WERI-Rb-1 (cell line): ENCODE results near the gene ADAP1.

Source experiments
- DNase-seq: peaks from one replicate; pipeline ENCODE4 v3.0.0-alpha.2; 2020
- H3K27ac ChIP-seq: fragments of 250-450 bp; sonication (Bioruptor Pico); 2 replicates; pipeline ENCODE4 v1.5.1; 2020; ENCODE audit warnings: mild to moderate bottlenecking, moderate library complexity
- H3K27me3 ChIP-seq: fragments of 250-450 bp; sonication (Bioruptor Pico); 2 replicates; pipeline ENCODE4 v1.5.1; 2021; ENCODE audit warnings: mild to moderate bottlenecking, low read depth, moderate library complexity; ENCODE audit not compliant: insufficient read depth, severe bottlenecking
- H3K36me3 ChIP-seq: fragments of 250-450 bp; sonication (Bioruptor Pico); 2 replicates; pipeline ENCODE4 v1.5.1; 2020; ENCODE audit warnings: mild to moderate bottlenecking, moderate library complexity
- H3K4me3 ChIP-seq: 2 replicates; pipeline ENCODE4 v1.5.1; 2011; ENCODE audit warnings: low read depth, mild to moderate bottlenecking, control low read depth, low read length
- H3K9me3 ChIP-seq: fragments of 250-450 bp; sonication (Bioruptor Pico); 2 replicates; pipeline ENCODE4 v1.5.1; 2021; ENCODE audit warnings: mild to moderate bottlenecking, moderate library complexity; ENCODE audit not compliant: severe bottlenecking
- TF ChIP-seq, protein P1 (sequence below): IDR thresholded peaks from 2 replicates; pipeline ENCODE4 v1.5.1; 2011; ENCODE audit warnings: low read depth, mild to moderate bottlenecking, control low read depth, inconsistent platforms, low read length

Gene ADAP1

DNA sequence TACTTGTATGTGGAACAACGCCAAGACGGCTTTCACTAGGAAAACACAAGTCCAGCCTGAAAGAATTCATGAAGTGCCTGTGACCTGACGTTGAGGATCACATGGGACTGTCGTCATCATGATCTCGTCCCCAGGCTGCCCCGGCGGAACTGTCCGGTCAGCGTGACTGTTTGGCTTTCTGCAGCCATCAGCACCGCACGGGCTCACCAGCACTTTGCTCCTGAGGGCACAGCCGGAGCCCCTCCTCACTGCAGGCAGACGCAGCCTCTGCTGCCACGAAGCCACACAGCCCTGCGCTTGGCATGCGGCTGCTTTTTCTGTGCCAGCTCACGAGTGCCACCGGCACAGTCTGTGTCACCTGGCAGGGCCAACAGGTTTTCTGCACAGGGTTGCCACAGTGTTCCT lies 87.5 kb downstream of the ADAP1 start:
- no peaks in the 10 kb centered on the region for H3K9me3 ChIP-seq
- TF ChIP-seq, protein P1, sequence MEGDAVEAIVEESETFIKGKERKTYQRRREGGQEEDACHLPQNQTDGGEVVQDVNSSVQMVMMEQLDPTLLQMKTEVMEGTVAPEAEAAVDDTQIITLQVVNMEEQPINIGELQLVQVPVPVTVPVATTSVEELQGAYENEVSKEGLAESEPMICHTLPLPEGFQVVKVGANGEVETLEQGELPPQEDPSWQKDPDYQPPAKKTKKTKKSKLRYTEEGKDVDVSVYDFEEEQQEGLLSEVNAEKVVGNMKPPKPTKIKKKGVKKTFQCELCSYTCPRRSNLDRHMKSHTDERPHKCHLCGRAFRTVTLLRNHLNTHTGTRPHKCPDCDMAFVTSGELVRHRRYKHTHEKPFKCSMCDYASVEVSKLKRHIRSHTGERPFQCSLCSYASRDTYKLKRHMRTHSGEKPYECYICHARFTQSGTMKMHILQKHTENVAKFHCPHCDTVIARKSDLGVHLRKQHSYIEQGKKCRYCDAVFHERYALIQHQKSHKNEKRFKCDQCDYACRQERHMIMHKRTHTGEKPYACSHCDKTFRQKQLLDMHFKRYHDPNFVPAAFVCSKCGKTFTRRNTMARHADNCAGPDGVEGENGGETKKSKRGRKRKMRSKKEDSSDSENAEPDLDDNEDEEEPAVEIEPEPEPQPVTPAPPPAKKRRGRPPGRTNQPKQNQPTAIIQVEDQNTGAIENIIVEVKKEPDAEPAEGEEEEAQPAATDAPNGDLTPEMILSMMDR, result no peak
- H3K27me3 ChIP-seq, result no peaks in the 10 kb centered on the region
- H3K36me3 ChIP-seq, result peaks cover 65% of the 10 kb centered on the region
- H3K4me3 ChIP-seq, result no peak overlapping the region
- no peak for DNase-seq
- no peak overlapping the region for H3K27ac ChIP-seq

DNA sequence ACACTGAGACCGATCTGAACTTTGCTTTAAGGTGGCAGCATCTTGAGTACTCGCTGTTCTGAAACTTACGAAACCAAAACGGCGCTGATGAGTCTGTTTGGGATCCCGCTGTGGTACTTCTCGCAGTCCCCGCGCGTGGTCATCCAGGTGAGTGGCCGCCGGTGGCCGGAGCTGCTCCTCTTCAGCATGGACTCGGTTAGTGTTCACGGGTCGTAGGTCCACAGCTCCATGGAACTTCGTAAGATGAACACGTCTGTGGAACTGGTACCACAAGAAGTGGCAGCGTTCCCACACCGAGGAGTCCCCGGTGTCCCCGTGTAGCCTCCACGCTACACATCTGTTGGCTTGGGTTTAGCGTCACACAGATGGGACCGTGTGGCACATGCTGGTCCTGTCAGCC lies 88.6 kb downstream of the ADAP1 start:
- H3K9me3 ChIP-seq, result no peaks in the 10 kb centered on the region
- H3K36me3 ChIP-seq, result peaks cover 76% of the 10 kb centered on the region
- H3K27ac ChIP-seq, result no peak overlapping the region
- DNase-seq, result no peak
- no peak overlapping the region for H3K4me3 ChIP-seq
- TF ChIP-seq, protein P1, result no peak
- no peaks in the 10 kb centered on the region for H3K27me3 ChIP-seq

DNA sequence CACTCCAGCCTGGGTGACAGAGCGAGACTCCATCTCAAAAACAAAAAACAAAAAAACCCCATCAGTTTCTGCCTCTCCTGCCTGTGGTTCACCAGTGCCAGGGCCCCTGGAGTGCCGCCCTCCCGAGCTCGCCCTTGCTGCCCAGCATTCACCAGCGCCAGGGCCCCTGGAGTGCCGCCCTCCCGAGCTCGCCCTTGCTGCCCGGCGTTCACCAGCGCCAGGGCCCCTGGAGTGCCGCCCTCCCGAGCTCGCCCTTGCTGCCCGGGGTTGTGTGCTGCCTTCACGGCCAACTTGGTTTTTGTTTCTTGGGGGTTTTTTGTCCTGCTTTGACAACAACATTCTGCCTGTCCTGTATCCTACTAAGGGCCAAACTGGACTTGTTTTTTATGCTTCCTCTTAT lies 91.4 kb downstream of the ADAP1 start:
- TF ChIP-seq, protein P1, result no peak
- no peak for DNase-seq
- no peak overlapping the region for H3K27ac ChIP-seq
- H3K36me3 ChIP-seq, result peaks cover 85% of the 10 kb centered on the region
- no peaks in the 10 kb centered on the region for H3K9me3 ChIP-seq
- no peak overlapping the region for H3K4me3 ChIP-seq
- no peaks in the 10 kb centered on the region for H3K27me3 ChIP-seq

DNA sequence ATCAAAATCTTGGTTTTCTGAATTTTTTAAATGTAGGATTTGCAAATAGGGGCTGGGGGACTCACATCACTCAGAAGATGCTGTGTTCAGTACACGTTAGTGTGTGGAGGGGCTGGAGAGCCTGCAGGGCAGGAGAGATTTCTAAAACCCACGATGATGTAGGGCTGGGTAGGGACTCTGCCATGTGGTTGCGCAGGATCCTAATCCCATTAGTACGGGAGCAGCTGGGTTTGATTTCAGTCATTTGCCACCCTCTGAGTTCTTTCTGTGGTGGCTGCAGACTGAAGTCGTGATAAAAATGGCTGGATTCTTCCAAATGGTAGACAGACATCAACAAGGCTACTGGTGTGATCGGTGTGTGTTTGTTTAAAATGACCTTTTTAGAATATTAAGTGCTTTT lies 92.3 kb downstream of the ADAP1 start:
- Histone ChIP-seq H3K27ac (no peak overlapping the region), H3K36me3 (peaks cover 84% of the 10 kb centered on the region), H3K27me3 (no peaks in the 10 kb centered on the region), H3K9me3 (no peaks in the 10 kb centered on the region), H3K4me3 (no peak overlapping the region)
- TF ChIP-seq, protein P1, result no peak
- DNase-seq, result no peak

DNA sequence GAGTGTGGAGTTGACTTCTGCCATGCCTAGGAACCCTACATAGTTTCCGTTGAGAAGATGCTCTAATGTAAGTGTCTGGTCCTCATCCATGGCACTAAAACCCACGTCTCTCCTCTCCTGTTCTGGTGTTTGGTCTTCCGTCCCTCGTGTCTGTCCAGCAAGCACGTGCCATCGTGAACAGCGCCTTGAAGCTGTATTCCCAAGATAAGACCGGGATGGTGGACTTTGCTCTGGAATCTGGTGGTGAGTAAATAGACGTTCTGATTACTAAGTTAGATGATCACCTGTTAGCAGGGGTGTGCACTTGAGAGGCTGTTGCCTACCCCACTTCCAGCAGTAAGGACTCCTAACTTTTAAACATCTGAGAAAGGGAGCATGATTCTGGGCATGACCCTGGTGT lies 93.3 kb downstream of the ADAP1 start:
- Histone ChIP-seq H3K9me3 (no peaks in the 10 kb centered on the region), H3K27me3 (no peaks in the 10 kb centered on the region), H3K4me3 (no peak overlapping the region), H3K27ac (no peak overlapping the region), H3K36me3 (peaks cover 89% of the 10 kb centered on the region)
- TF ChIP-seq, protein P1, result no peak
- DNase-seq, result no peak

DNA sequence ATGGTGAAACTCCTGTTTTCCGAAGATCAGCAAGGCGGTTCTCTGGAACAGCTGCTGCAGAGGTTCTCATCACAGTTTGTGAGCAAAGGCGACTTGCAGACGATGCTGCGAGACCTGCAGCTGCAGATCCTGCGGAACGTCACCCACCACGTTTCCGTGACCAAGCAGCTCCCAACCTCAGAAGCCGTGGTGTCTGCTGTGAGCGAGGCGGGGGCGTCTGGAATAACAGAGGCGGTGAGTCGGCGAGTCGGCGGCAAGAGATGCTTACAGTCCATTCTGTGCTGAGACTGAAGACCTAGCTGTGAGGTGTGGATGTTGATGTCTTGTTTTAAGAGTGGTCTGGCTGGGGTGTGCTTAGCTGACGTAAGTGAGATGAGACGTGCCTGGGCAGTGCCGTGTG lies 94.3 kb downstream of the ADAP1 start:
- Histone ChIP-seq H3K36me3 (peaks cover 89% of the 10 kb centered on the region), H3K9me3 (no peaks in the 10 kb centered on the region), H3K4me3 (no peak overlapping the region), H3K27me3 (no peaks in the 10 kb centered on the region), H3K27ac (no peak overlapping the region)
- no peak for DNase-seq
- TF ChIP-seq, protein P1, result no peak
